Measurements from ENCODE around the gene STARD13.
A peak's percentile ranks its signal among the peaks of the same experiment; 100 is the strongest.
"Not testable (repeated sequence)": the region's sequence is repeated elsewhere in the genome, so short reads cannot be mapped to it uniquely, and the experiment has no call there.

STARD13 gene

GRCh38 chr13:33191425-33192210, 93.9 kb downstream of the STARD13 start:
- DNase-seq = no peak

- no peak for DNase-seq
These were observed 96.1 kb downstream of the STARD13 start for GRCh38 chr13:33189470-33189869.

- no peak for DNase-seq
These were observed 97.3 kb downstream of the STARD13 start for GRCh38 chr13:33188093-33188882.

GRCh38 chr13:33186861-33187291, 98.7 kb downstream of the STARD13 start:
- peak; percentile 17 for DNase-seq

GRCh38 chr13:33185853-33186252, 99.7 kb downstream of the STARD13 start:
- DNase-seq = no peak

- no peak for DNase-seq
These were observed 101.0 kb downstream of the STARD13 start for GRCh38 chr13:33184530-33184929.

GRCh38 chr13:33184112-33184490, 101.5 kb downstream of the STARD13 start:
- no peak for DNase-seq

GRCh38 chr13:33183431-33184111, 102.0 kb downstream of the STARD13 start:
- DNase-seq = no peak

GRCh38 chr13:33182729-33183128, 102.8 kb downstream of the STARD13 start:
- no peak for DNase-seq

GRCh38 chr13:33181264-33181663, 104.3 kb downstream of the STARD13 start:
- DNase-seq = no peak

GRCh38 chr13:33180122-33180804, 105.3 kb downstream of the STARD13 start:
- DNase-seq = no peak

- no peak for DNase-seq
These were observed 106.1 kb downstream of the STARD13 start for GRCh38 chr13:33179463-33179862.

- DNase-seq = no peak
These were observed 107.2 kb downstream of the STARD13 start for GRCh38 chr13:33178209-33178840.

GRCh38 chr13:33177340-33178208, 108.0 kb downstream of the STARD13 start:
- DNase-seq = not testable (repeated sequence)

GRCh38 chr13:33176526-33176925, 109.0 kb downstream of the STARD13 start:
- no peak for DNase-seq

- no peak for DNase-seq
These were observed 109.6 kb downstream of the STARD13 start for GRCh38 chr13:33175991-33176390.

- DNase-seq = no peak
These were observed 110.6 kb downstream of the STARD13 start for GRCh38 chr13:33174931-33175330.

- no peak for DNase-seq
These were observed 111.1 kb downstream of the STARD13 start for GRCh38 chr13:33174491-33174890.

- DNase-seq = no peak
These were observed 112.6 kb downstream of the STARD13 start for GRCh38 chr13:33172911-33173310.

- DNase-seq = no peak
These were observed 113.2 kb downstream of the STARD13 start for GRCh38 chr13:33172400-33172799.

- no peak for DNase-seq
These were observed 116.1 kb downstream of the STARD13 start for GRCh38 chr13:33169273-33169980.
